OCI-LY1 (cell line): ENCODE data around the gene COX7A1.
"Not testable (repeated sequence)": the region's sequence is repeated elsewhere in the genome, so short reads cannot be mapped to it uniquely, and the experiment has no call there.

Source experiments
- H2AFZ ChIP-seq: fragments of 200-600 bp; sonication (generic), shearing (Covaris generic); 2 replicates; pipeline ENCODE4 v1.6.0; 2014; ENCODE audit warnings: antibody characterized with exemption, mild to moderate bottlenecking, low read length
- H3F3A ChIP-seq: fragments of 200-600 bp; sonication (generic), shearing (Covaris generic); 2 replicates; pipeline ENCODE4 v1.6.0; 2014; ENCODE audit warnings: mild to moderate bottlenecking, antibody characterized with exemption, low read length, moderate library complexity; ENCODE audit not compliant: insufficient read depth
- H3K27ac ChIP-seq: fragments of 200-600 bp; sonication (generic); 2 replicates; pipeline ENCODE4 v1.5.1; 2014; ENCODE audit warnings: low read length, mixed run types, mild to moderate bottlenecking, low read depth; ENCODE audit not compliant: poor library complexity, severe bottlenecking
- H3K27me3 ChIP-seq: fragments of 200-600 bp; sonication (generic); 2 replicates; pipeline ENCODE4 v1.6.0; 2014; ENCODE audit warnings: antibody characterized with exemption, mild to moderate bottlenecking, low read length, moderate library complexity; ENCODE audit not compliant: insufficient read depth
- H3K36me3 ChIP-seq: fragments of 200-600 bp; sonication (generic); 2 replicates; pipeline ENCODE4 v1.6.1; 2014; ENCODE audit warnings: mild to moderate bottlenecking, antibody characterized with exemption, low read length, moderate library complexity, mixed read lengths; ENCODE audit not compliant: insufficient read depth
- H3K4me1 ChIP-seq: fragments of 200-600 bp; sonication (generic); 2 replicates; pipeline ENCODE4 v1.5.1; 2014; ENCODE audit warnings: mild to moderate bottlenecking, low read length, moderate library complexity; ENCODE audit not compliant: insufficient read depth, severe bottlenecking
- H3K4me2 ChIP-seq: fragments of 200-600 bp; sonication (generic), shearing (Covaris generic); 2 replicates; pipeline ENCODE4 v1.6.1; 2014; ENCODE audit warnings: low read length
- H3K4me3 ChIP-seq: fragments of 200-600 bp; sonication (generic); 2 replicates; pipeline ENCODE4 v1.5.1; 2014; ENCODE audit warnings: low read length, low read depth, mild to moderate bottlenecking, mixed read lengths; ENCODE audit not compliant: poor library complexity, severe bottlenecking
- H3K79me2 ChIP-seq: fragments of 200-600 bp; shearing (Covaris generic); 2 replicates; pipeline ENCODE4 v1.6.1; 2016; ENCODE audit warnings: mixed run types, low read length, mixed read lengths; ENCODE audit not compliant: insufficient read depth
- H3K9ac ChIP-seq: fragments of 200-600 bp; sonication (generic), shearing (Covaris generic); 2 replicates; pipeline ENCODE4 v1.6.1; 2014; ENCODE audit warnings: mild to moderate bottlenecking, low read length, mixed read lengths
- H3K9me2 ChIP-seq: fragments of 200-600 bp; sonication (generic), shearing (Covaris generic); 2 replicates; pipeline ENCODE4 v1.6.1; 2014; ENCODE audit warnings: low read depth, mild to moderate bottlenecking, low read length, mixed read lengths
- H3K9me3 ChIP-seq: fragments of 200-600 bp; shearing (Covaris generic); 2 replicates; pipeline ENCODE4 v1.6.1; 2014; ENCODE audit warnings: low read length, mixed read lengths
- H4K20me1 ChIP-seq: fragments of 200-600 bp; sonication (generic), shearing (Covaris generic); 2 replicates; pipeline ENCODE4 v1.6.0; 2016; ENCODE audit warnings: mild to moderate bottlenecking, low read length; ENCODE audit not compliant: insufficient read depth
- CTCF ChIP-seq: fragments of 200-600 bp; sonication (generic), shearing (Covaris generic); IDR thresholded peaks from 2 replicates; pipeline ENCODE4 v1.5.1; 2017; ENCODE audit warnings: mild to moderate bottlenecking, antibody characterized with exemption, low read length, moderate library complexity, mixed read lengths
- EZH2 ChIP-seq: fragments of 200-600 bp; sonication (generic), shearing (Covaris generic); IDR thresholded peaks from 2 replicates; pipeline ENCODE4 v1.8.0; 2017; ENCODE audit warnings: borderline replicate concordance, mixed run types, mild to moderate bottlenecking, antibody characterized with exemption, low read length, moderate library complexity, mixed read lengths

COX7A1 gene

GRCh38 chr19:36139120-36139472 lies 13.2 kb downstream of the COX7A1 start:
- Histone ChIP-seq H3K4me2 (peak overlapping the region; percentile 75), H3K9me2 (no peaks in the 10 kb centered on the region), H3K36me3 (peaks cover 16% of the 10 kb centered on the region), H3K9ac (peak overlapping the region; percentile 94), H3K4me1 (peaks cover 22% of the 10 kb centered on the region), H3K4me3 (peak overlapping the region; percentile 95), H3K9me3 (no peaks in the 10 kb centered on the region), H3K79me2 (no peaks in the 10 kb centered on the region), H2AFZ (no peak overlapping the region), H3K27me3 (no peaks in the 10 kb centered on the region), H4K20me1 (no peaks in the 10 kb centered on the region), H3K27ac (peak overlapping the region; percentile 60), H3F3A (no peaks in the 10 kb centered on the region)
- no peak for TF ChIP-seq EZH2
- no peak for TF ChIP-seq CTCF

GRCh38 chr19:36136964-36137686 lies 15.1 kb downstream of the COX7A1 start:
- H3K27ac ChIP-seq, result peak overlapping the region; percentile 40
- no peaks in the 10 kb centered on the region for H3K79me2 ChIP-seq
- no peaks in the 10 kb centered on the region for H3F3A ChIP-seq
- no peaks in the 10 kb centered on the region for H3K9me2 ChIP-seq
- H3K9me3 ChIP-seq, result no peaks in the 10 kb centered on the region
- peak overlapping the region; percentile 12 for H3K4me3 ChIP-seq
- H3K4me1 ChIP-seq, result peaks cover 22% of the 10 kb centered on the region
- H3K36me3 ChIP-seq, result peaks cover 4% of the 10 kb centered on the region; the same call in 1 of the 2 replicates
- H3K27me3 ChIP-seq, result no peaks in the 10 kb centered on the region
- H3K9ac ChIP-seq, result peak overlapping the region; percentile 44; the same call in 1 of the 2 replicates
- peak overlapping the region; percentile 58 for H3K4me2 ChIP-seq
- no peak for TF ChIP-seq EZH2
- no peak for TF ChIP-seq CTCF
- H2AFZ ChIP-seq, result peak overlapping the region; percentile 76; the same call in 1 of the 2 replicates
- no peaks in the 10 kb centered on the region for H4K20me1 ChIP-seq

GRCh38 chr19:36134867-36135266 lies 17.4 kb downstream of the COX7A1 start:
- H3K4me2 ChIP-seq, H3K27ac ChIP-seq, H3K9me2 ChIP-seq, H3K4me3 ChIP-seq, H3K27me3 ChIP-seq, H3K9me3 ChIP-seq, H3F3A ChIP-seq, H2AFZ ChIP-seq, H4K20me1 ChIP-seq, H3K9ac ChIP-seq, H3K36me3 ChIP-seq, H3K79me2 ChIP-seq: not testable (repeated sequence)
- peaks cover 24% of the 10 kb centered on the region for H3K4me1 ChIP-seq

DNA sequence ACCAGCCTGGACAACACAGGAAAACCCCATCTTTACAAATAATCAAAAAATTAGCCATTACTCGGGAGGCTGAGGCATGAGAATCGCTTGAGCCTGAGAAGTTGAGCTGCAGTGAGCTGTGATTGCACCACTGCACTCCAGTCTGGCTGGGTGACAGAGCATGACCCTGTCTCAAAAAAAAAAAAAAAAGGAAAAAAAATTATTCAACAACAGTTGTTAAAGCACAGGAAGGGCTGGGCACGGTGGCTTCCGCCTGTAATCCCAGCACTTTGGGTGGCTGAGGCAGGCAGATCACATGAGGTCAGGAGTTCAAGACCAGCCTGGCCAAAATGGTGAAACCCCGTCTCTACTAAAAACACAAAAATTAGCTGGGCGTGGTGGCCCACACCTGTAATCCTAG lies 21.0 kb downstream of the COX7A1 start:
- not testable (repeated sequence) for H3K27ac ChIP-seq, H3K79me2 ChIP-seq, H3K9me3 ChIP-seq, H3K9me2 ChIP-seq, H3K4me2 ChIP-seq, H3K27me3 ChIP-seq, H3K4me3 ChIP-seq, H3K9ac ChIP-seq, H2AFZ ChIP-seq, H4K20me1 ChIP-seq, H3F3A ChIP-seq, H3K36me3 ChIP-seq
- peaks cover 22% of the 10 kb centered on the region for H3K4me1 ChIP-seq
